ENCODE results near the gene PARD3B. TPM values are rescaled to one million over a fixed set of nuclear protein-coding genes. Genes with fewer than 3 reads are reported as not detected.

Gene PARD3B
- total RNA-seq, 1 experiment from 2014 or later = 5.1 TPM

DNA sequence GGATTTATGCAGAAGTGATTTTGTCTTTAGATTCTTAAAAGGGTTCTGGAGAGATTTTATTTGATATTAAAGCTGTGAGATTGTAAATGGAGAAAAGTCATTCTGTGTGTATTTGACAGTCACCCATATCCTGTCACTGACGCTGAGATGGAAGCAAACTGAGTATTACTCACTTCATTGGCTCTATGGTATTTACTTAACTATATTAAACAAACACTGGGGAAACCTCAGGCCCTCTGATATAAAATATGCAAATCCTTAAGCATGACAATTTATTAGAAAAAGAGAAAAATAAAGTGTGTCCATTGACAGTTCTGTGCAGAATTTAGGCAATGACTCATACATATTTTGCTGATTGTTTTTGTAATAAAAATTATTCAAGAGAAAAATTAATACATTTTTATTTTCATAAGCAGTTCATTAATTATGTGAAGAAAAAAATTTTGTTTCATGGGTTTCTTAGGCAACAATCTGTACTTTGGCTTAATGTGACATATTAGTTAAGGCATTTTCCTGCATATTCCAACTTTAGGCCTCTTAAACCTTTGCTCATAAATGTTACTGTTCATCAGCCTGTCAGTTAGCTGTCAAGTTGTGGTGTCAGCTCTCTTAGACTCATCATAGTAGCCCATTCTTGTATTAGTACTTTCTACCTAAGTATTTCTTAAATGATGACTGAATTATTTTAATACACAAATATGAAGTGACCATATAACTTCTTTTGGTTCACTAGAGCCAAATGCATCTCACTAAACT is 99.9 kb downstream of the PARD3B start:
- Histone ChIP-seq H3K4me1 (peaks cover 4% of the 10 kb centered on the region; the same call in 1 of the 2 replicates), H3K4me3 (no peak overlapping the region), H3K27me3 (no peaks in the 10 kb centered on the region), H3K9me3 (replicated peaks) (no peaks in the 10 kb centered on the region; the same call in 1 of the 2 replicates), H3K36me3 (no peaks in the 10 kb centered on the region), H3K27ac (no peak overlapping the region)
- no peak for DNase-seq

DNA sequence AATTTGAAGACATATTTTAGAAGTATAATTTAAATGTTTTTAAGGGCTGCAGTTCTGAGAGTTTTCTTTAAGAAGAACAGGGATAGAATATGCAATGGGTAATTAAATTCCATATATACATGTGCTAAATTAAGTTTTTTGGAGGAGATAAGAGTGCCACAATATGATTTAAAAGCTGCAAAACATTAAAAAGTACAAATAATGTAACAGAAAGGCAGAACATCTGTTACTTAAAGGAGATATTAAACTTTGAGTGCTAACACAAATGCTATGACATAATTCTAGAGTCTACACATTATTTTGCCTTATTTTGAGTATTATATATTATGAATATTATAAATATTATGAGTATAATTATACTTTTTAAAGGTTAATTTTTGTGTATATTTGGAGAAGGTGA is 102.4 kb downstream of the PARD3B start:
- H3K36me3 ChIP-seq = no peaks in the 10 kb centered on the region
- no peaks in the 10 kb centered on the region; the same call in 1 of the 2 replicates for H3K9me3 ChIP-seq (replicated peaks)
- DNase-seq = no peak
- H3K27me3 ChIP-seq = no peaks in the 10 kb centered on the region
- no peak overlapping the region for H3K4me3 ChIP-seq
- peaks cover 4% of the 10 kb centered on the region; the same call in 1 of the 2 replicates for H3K4me1 ChIP-seq
- no peak overlapping the region for H3K27ac ChIP-seq

DNA sequence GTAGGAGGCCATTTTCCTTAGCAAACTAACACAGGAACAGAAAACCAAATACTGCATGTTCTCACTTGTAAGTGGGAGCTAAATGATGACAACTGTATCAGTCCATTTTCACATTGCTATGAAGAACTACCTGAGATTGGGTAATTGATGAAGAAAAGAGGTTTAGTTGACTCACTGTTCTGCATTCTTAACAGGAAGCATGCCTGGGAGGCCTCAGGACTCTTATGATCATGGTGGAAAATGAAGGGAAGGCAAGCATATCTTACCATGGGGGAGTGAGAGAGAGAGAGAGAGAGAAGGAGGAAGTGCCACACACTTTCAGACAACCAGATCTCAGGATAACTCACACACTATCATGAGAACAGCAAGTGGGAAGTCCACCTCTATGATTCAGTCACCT is 105.3 kb downstream of the PARD3B start:
- no peak overlapping the region for H3K4me3 ChIP-seq
- H3K36me3 ChIP-seq = no peaks in the 10 kb centered on the region
- no peaks in the 10 kb centered on the region; the same call in 1 of the 2 replicates for H3K9me3 ChIP-seq (replicated peaks)
- no peak overlapping the region for H3K27ac ChIP-seq
- peaks cover 5% of the 10 kb centered on the region; the same call in 1 of the 2 replicates for H3K4me1 ChIP-seq
- no peaks in the 10 kb centered on the region for H3K27me3 ChIP-seq
- no peak for DNase-seq

DNA sequence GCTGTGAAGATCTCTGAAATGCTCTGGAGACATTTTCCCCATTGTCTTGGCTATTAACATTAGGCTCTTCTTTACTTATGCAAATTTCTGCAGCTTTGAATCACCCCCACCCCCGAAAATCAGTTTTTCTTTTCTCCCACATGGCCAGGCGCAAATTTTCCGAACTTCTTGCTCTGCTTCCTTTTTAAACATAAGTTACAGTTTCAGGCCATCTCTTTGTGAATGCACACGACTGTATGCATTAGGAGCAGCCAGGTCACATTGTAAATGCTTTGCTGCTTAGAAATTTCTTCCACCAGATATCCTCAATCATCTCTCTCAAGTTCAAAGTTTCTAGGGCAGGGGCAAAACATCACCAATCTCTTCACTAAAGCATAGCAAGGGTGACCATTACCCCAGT is 106.8 kb downstream of the PARD3B start:
- Histone ChIP-seq H3K4me3 (no peak overlapping the region), H3K9me3 (replicated peaks) (no peaks in the 10 kb centered on the region; the same call in 1 of the 2 replicates), H3K36me3 (no peaks in the 10 kb centered on the region), H3K27me3 (no peaks in the 10 kb centered on the region), H3K27ac (no peak overlapping the region), H3K4me1 (peaks cover 5% of the 10 kb centered on the region; the same call in 1 of the 2 replicates)
- no peak for DNase-seq

DNA sequence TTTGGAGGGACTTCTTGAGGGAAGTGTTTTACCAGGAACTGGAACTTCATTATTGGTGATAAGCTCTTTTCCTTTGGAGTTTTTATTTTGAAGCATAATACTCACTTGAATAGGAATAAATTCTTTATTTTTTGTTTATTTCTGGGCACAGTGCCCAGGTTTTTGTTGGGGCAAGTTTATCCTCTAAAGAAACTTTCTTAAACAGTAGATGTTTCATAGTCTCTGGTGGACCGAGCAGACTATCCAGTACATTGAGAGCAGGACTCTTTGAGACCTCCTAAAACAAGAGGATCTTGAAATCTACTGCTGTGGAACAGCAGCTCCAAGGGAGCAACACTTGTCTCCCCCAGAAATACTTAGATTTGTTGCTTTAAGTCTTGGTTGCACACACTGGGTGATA is 109.4 kb downstream of the PARD3B start:
- no peaks in the 10 kb centered on the region; the same call in 1 of the 2 replicates for H3K9me3 ChIP-seq (replicated peaks)
- no peak for DNase-seq
- no peaks in the 10 kb centered on the region for H3K36me3 ChIP-seq
- H3K4me3 ChIP-seq = no peak overlapping the region
- H3K27me3 ChIP-seq = no peaks in the 10 kb centered on the region
- no peak overlapping the region for H3K27ac ChIP-seq
- peaks cover 5% of the 10 kb centered on the region; the same call in 1 of the 2 replicates for H3K4me1 ChIP-seq

DNA sequence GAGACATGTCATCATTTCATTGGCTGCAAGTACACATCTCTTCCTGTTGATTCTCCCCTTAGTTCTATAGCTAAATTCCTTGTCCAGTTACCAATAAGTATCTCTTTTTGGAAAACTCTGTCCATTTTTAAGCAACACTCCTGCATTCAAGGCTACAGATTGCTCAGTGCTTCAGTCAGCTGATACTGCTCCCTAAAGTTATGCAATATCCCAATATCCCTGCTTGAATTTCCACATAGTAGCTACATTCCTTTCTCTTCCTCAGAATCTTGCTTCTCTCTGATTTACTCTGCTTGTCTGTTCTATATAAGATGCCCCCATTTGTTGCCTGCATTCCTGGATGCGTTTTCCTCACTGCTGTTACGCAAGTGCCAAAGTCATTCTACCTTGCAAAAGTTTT is 109.8 kb downstream of the PARD3B start:
- no peak for DNase-seq
- no peak overlapping the region for H3K27ac ChIP-seq

DNA sequence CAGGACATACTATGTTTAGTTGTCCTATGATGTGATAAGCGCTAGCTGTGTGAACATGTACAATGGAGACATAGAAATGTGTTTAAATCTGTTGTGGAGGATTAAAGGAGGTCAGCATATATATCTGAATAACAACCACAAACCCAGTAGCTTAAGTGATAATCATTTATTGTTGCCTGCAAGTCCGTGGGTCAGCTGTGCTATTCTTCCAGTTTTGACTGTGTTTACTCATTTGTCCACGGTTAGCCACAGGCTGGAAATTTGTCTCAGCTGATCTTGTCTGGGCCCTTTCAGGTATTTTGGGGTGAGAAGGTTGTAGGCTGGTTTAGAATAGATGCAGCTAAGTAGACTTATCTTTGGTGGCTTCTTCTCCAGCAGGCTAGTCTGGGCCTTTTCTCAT is 110.4 kb downstream of the PARD3B start:
- no peaks in the 10 kb centered on the region for H3K27me3 ChIP-seq

More for the DNA sequence above, 109.8 kb downstream of the PARD3B start:
- H3K36me3 ChIP-seq = no peaks in the 10 kb centered on the region
- no peak overlapping the region for H3K4me3 ChIP-seq
- H3K27me3 ChIP-seq = no peaks in the 10 kb centered on the region
- H3K4me1 ChIP-seq = peaks cover 5% of the 10 kb centered on the region; the same call in 1 of the 2 replicates
- no peaks in the 10 kb centered on the region; the same call in 1 of the 2 replicates for H3K9me3 ChIP-seq (replicated peaks)

DNA sequence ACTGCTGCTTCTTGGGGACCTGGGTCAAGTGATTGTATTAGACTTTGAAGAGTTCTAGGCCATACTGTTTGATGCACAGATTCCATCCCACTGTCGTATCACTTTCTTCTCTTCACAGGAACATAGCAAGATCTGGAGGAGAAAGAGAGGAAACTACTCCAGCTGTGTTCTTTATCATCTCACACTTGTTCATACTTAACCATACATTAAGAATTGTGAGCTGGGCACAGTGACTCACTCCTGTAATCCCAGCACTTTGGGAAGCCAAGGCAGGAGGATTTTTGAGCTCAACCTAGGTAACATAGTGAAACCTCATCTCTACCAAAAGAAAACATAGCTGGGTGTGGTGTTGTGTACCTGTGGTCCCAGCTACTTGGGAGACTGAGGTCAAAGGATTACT is 111.7 kb downstream of the PARD3B start:
- H3K9me3 ChIP-seq (replicated peaks) = no peaks in the 10 kb centered on the region; the same call in 1 of the 2 replicates
- no peaks in the 10 kb centered on the region for H3K27me3 ChIP-seq
- peaks cover 5% of the 10 kb centered on the region; the same call in 1 of the 2 replicates for H3K4me1 ChIP-seq
- no peak overlapping the region for H3K27ac ChIP-seq
- no peak overlapping the region for H3K4me3 ChIP-seq
- no peaks in the 10 kb centered on the region for H3K36me3 ChIP-seq
- DNase-seq = no peak

More for the DNA sequence above, 110.4 kb downstream of the PARD3B start:
- DNase-seq = no peak
- H3K27ac ChIP-seq = no peak overlapping the region
- peaks cover 5% of the 10 kb centered on the region; the same call in 1 of the 2 replicates for H3K4me1 ChIP-seq
- no peaks in the 10 kb centered on the region; the same call in 1 of the 2 replicates for H3K9me3 ChIP-seq (replicated peaks)
- H3K36me3 ChIP-seq = no peaks in the 10 kb centered on the region
- no peak overlapping the region for H3K4me3 ChIP-seq

DNA sequence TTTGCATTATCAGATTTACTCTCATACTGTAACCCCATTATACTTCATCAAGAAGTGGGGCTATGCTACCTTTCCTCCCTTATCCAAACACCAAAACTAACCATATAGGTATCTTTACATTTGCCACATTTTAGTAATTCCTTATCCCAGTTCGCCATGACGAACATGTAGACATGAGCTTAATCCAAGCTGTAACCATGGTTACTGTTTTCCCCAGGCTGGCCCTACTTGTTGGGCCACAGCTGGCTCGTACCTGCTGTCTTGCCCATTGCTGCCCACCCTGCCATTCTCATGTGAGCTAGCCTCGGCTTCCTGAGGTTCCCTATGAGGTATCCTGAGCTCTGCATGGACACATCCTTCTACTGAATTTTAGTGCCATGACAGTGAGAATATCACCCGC is 117.7 kb downstream of the PARD3B start:
- H3K4me3 ChIP-seq = no peak overlapping the region
- H3K4me1 ChIP-seq = peaks cover 30% of the 10 kb centered on the region
- no peaks in the 10 kb centered on the region for H3K36me3 ChIP-seq
- no peak overlapping the region for H3K27ac ChIP-seq
- H3K9me3 ChIP-seq (replicated peaks) = no peaks in the 10 kb centered on the region
- DNase-seq = no peak
- no peaks in the 10 kb centered on the region for H3K27me3 ChIP-seq

DNA sequence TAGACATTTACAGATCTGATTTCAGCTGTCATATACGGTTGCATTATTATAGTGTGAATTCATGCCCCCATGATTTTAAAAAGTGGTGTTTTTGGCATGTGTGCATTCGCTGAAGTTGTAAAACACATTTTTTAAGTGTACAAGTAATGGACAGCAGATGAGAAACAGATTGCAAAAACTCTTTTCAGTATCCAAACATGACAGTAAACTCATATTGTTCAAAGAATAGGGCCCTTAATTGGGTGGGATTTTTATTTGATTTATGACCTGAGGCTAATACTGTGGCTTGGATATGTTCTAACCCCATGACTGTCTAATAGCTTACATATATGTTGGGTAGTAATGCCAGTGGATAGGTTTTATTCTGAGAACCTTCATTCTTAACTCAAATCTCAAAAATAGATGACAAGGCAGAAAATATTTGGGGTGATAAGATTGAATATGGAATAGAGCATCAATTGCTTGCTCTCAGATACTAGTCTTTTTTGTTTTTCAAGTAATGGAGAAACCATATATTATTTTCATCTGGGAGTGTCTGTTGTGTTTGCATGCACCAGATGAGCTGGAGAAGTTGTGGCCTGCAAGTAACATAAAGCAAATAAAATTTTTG is 118.6 kb downstream of the PARD3B start:
- DNase-seq = no peak
- H3K9me3 ChIP-seq (replicated peaks) = no peaks in the 10 kb centered on the region
- H3K4me1 ChIP-seq = peaks cover 30% of the 10 kb centered on the region
- H3K27me3 ChIP-seq = no peaks in the 10 kb centered on the region
- H3K4me3 ChIP-seq = no peak overlapping the region
- no peaks in the 10 kb centered on the region for H3K36me3 ChIP-seq
- peak overlapping the region; percentile 94 for H3K27ac ChIP-seq

DNA sequence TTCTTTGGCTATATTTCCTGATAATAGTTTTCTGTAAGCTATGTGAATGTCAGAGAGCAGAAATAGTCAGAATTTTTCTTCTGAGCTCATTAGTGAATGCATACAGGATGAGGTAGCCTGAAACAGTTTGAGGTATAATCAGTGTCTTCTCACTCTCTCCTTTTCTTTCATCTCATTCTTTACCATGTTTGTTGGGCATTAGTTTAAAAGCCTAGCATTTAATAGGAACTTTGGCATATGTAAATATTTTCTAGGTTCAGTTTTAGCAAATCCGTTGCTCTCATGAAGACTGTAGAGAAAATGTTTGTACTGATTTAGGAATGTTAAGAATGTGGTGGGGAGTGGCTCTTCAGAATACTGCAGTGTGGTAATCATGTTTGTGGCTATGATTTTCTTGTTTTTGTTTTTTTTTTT is 119.4 kb downstream of the PARD3B start:
- DNase-seq = peak in 1 of 2 experiments; percentile 16

DNA sequence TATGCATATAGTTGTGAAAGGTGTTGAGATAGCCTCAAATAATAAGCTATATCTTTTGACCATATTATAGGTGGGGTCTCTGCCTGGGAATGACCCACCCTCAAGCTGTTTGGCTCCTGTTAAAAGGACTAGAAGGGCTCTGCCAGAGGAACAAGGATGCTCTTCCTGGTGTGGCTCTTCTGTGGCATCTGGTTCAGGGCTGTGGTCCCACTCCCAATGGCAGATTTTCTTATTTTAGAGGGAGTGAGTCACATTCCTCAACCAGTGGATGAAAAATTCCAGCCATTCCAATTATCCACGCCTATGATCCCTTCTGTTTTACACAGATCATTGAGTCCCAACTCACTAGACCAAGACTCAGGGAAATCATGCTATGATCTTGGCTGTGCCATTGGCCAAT is 119.9 kb downstream of the PARD3B start:
- H3K9me3 ChIP-seq (replicated peaks) = no peaks in the 10 kb centered on the region
- no peaks in the 10 kb centered on the region for H3K27me3 ChIP-seq
- H3K27ac ChIP-seq = peak overlapping the region; percentile 94
- H3K4me3 ChIP-seq = no peak overlapping the region
- H3K4me1 ChIP-seq = peaks cover 39% of the 10 kb centered on the region
- peak; percentile 61 to 71 for DNase-seq
- no peaks in the 10 kb centered on the region for H3K36me3 ChIP-seq

More for the DNA sequence above, 119.4 kb downstream of the PARD3B start:
- H3K4me1 ChIP-seq = peaks cover 34% of the 10 kb centered on the region
- no peaks in the 10 kb centered on the region for H3K9me3 ChIP-seq (replicated peaks)
- H3K27ac ChIP-seq = peak overlapping the region; percentile 94
- no peaks in the 10 kb centered on the region for H3K27me3 ChIP-seq
- H3K4me3 ChIP-seq = no peak overlapping the region
- H3K36me3 ChIP-seq = no peaks in the 10 kb centered on the region

DNA sequence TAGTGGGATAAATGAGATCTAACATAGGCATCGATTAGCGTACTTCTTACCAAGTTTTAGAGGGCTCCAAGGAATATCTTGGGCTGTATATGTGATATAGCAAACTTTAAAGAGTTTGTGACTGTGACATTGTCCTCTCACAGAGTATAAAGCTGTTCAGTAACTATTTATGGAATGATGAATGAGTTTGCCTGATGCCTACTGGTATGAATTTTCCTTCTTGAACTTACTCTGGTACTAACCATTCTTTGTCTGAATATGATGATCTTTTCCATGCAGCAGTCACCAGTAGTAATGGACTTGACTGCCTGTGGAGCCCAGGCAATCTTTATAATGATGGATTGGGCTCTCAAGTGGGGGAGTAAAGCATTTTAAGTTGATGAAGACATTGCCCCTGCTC is 120.5 kb downstream of the PARD3B start:
- peaks cover 45% of the 10 kb centered on the region for H3K4me1 ChIP-seq
- H3K27ac ChIP-seq = peak overlapping the region; percentile 94
- no peaks in the 10 kb centered on the region for H3K9me3 ChIP-seq (replicated peaks)

DNA sequence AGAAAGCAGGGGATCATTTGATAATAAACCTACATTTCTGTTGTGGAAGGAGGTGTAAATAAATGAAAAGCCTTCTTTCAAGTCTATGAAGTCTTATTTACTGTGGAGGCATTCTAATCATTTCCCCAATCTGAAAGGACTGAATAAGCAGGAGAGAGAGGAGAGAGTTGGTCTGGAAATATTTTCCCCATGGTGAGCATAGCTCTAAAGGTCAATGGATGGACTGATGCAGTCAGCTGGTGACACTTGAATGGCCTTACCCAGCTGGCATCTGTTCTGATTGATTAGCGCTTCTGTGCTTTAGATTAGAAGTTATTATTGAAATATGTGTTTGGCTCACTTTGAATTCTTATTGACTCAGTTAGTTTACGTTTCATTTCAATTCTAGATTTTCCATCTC is 122.7 kb downstream of the PARD3B start:
- peaks cover 45% of the 10 kb centered on the region for H3K4me1 ChIP-seq
- H3K9me3 ChIP-seq (replicated peaks) = no peaks in the 10 kb centered on the region
- H3K4me3 ChIP-seq = no peak overlapping the region
- no peaks in the 10 kb centered on the region for H3K36me3 ChIP-seq
- H3K27ac ChIP-seq = no peak overlapping the region
- DNase-seq = no peak
- no peaks in the 10 kb centered on the region for H3K27me3 ChIP-seq

More for the DNA sequence above, 120.5 kb downstream of the PARD3B start:
- no peak for DNase-seq
- Histone ChIP-seq H3K4me3 (no peak overlapping the region), H3K27me3 (no peaks in the 10 kb centered on the region), H3K36me3 (no peaks in the 10 kb centered on the region)

DNA sequence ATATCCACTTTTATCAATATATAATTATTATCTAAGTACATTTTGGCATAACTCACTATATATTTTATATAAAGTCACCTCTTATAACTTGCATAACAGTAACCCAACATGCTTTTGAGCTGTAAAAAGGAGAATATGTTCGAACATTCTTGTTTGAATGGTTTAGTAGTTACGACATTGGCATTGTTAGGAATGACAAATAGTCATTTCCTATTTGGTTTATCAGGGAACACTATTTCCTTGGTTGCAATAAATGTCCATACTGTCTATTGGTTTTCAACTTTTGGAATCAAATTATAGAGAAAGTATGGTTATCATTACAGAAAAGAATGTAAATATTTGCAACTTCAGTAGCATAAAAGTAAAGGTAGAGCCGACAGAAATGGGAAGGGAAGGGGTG is 124.1 kb downstream of the PARD3B start:
- Histone ChIP-seq H3K4me1 (peaks cover 38% of the 10 kb centered on the region), H3K9me3 (replicated peaks) (no peaks in the 10 kb centered on the region), H3K36me3 (no peaks in the 10 kb centered on the region), H3K27ac (no peak overlapping the region), H3K4me3 (no peak overlapping the region), H3K27me3 (no peaks in the 10 kb centered on the region)
- DNase-seq = no peak
